HEK293T (cell line): ENCODE results near the gene CPVL.

Experiments
- CTCF ChIA-PET: fragments of 350-600 bp; formaldehyde crosslinking; extraction: SDS; loops from one replicate; lab custom pipeline; 2021; ENCODE audit warnings: antibody characterized with exemption, inconsistent platforms; lab: Yijun Ruan, JAX
- POLR2A ChIA-PET: fragments of 350-600 bp; formaldehyde crosslinking; extraction: SDS; loops from one replicate; lab custom pipeline; 2020; ENCODE audit warnings: antibody characterized with exemption, inconsistent platforms; lab: Yijun Ruan, JAX
- DNase-seq: peaks from one replicate; pipeline ENCODE4 v3.0.0; 2012; ENCODE audit warnings: mixed read lengths; ENCODE audit errors: extremely low spot score
- ARNT ChIP-seq: fragments of 450-650 bp; IDR thresholded peaks from 2 replicates; pipeline ENCODE4 v1.6.1; 2017; ENCODE audit warnings: mild to moderate bottlenecking
- BHLHE40 ChIP-seq: fragments of 450-650 bp; IDR thresholded peaks from 2 replicates; pipeline ENCODE4 v1.6.1; 2016; ENCODE audit warnings: mild to moderate bottlenecking, moderate library complexity, borderline replicate concordance
- CTBP1 ChIP-seq: fragments of 450-650 bp; IDR thresholded peaks from 2 replicates; pipeline ENCODE4 v1.6.1; 2016; ENCODE audit warnings: borderline replicate concordance
- ELF4 ChIP-seq: fragments of 450-650 bp; IDR thresholded peaks from 2 replicates; pipeline ENCODE4 v1.6.1; 2017; ENCODE audit warnings: antibody characterized with exemption
- FOXA1 ChIP-seq: fragments of 450-650 bp; IDR thresholded peaks from 2 replicates; pipeline ENCODE4 v1.6.1; 2016; ENCODE audit warnings: mild to moderate bottlenecking
- FOXK2 ChIP-seq: fragments of 450-650 bp; IDR thresholded peaks from 2 replicates; pipeline ENCODE4 v1.6.1; 2016; ENCODE audit warnings: mild to moderate bottlenecking
- FOXM1 ChIP-seq: fragments of 450-650 bp; IDR thresholded peaks from 2 replicates; pipeline ENCODE4 v1.6.1; 2017; ENCODE audit warnings: mild to moderate bottlenecking, borderline replicate concordance
- HDGF ChIP-seq: fragments of 450-650 bp; IDR thresholded peaks from 2 replicates; pipeline ENCODE4 v1.6.1; 2017; ENCODE audit warnings: antibody characterized with exemption, borderline replicate concordance
- L3MBTL2 ChIP-seq: fragments of 450-650 bp; conservative IDR thresholded peaks from 2 replicates; pipeline ENCODE4 v1.6.1; 2016; ENCODE audit warnings: mild to moderate bottlenecking
- LEF1 ChIP-seq: fragments of 450-650 bp; IDR thresholded peaks from 2 replicates; pipeline ENCODE4 v1.6.1; 2017; ENCODE audit warnings: mild to moderate bottlenecking, borderline replicate concordance
- NFRKB ChIP-seq: fragments of 450-650 bp; IDR thresholded peaks from 2 replicates; pipeline ENCODE4 v1.6.1; 2016; ENCODE audit warnings: mild to moderate bottlenecking, moderate library complexity
- PKNOX1 ChIP-seq: fragments of 450-650 bp; IDR thresholded peaks from 2 replicates; pipeline ENCODE4 v1.6.1; 2016
- SP1 ChIP-seq: fragments of 450-650 bp; IDR thresholded peaks from 2 replicates; pipeline ENCODE4 v1.6.1; 2017
- SUZ12 ChIP-seq: fragments of 450-650 bp; IDR thresholded peaks from 2 replicates; pipeline ENCODE4 v1.6.1; 2016; ENCODE audit warnings: mild to moderate bottlenecking
- TARDBP ChIP-seq: fragments of 450-650 bp; IDR thresholded peaks from 2 replicates; pipeline ENCODE4 v1.6.1; 2016
- ZNF384 ChIP-seq: fragments of 450-650 bp; IDR thresholded peaks from 2 replicates; pipeline ENCODE4 v1.6.1; 2016

CPVL gene

GRCh38 chr7:29138588-29138987 is 7.7 kb downstream of the CPVL start:
- CTCF ChIA-PET = no interaction called here
- POLR2A ChIA-PET = no interaction called here
- no peak for TF ChIP-seq FOXM1
- TF ChIP-seq PKNOX1 = no peak
- TF ChIP-seq NFRKB = no peak
- TF ChIP-seq BHLHE40 = no peak
- no peak for TF ChIP-seq FOXK2
- no peak for TF ChIP-seq TARDBP
- TF ChIP-seq CTBP1 = no peak
- no peak for TF ChIP-seq L3MBTL2
- no peak for TF ChIP-seq SUZ12
- no peak for TF ChIP-seq ELF4
- TF ChIP-seq SP1 = no peak
- TF ChIP-seq FOXA1 = no peak
- no peak for TF ChIP-seq LEF1
- TF ChIP-seq ZNF384 = no peak
- TF ChIP-seq HDGF = no peak
- no peak for TF ChIP-seq ARNT

GRCh38 chr7:29135846-29136245 is 10.5 kb downstream of the CPVL start:
- no peak for DNase-seq
- ChIA-PET POLR2A (no interaction called here), CTCF (no interaction called here)
- TF ChIP-seq PKNOX1 (no peak), ARNT (no peak), ZNF384 (no peak), L3MBTL2 (no peak), SP1 (no peak), NFRKB (no peak), HDGF (no peak), SUZ12 (no peak), FOXM1 (no peak), CTBP1 (no peak), FOXK2 (no peak), TARDBP (no peak), ELF4 (no peak), BHLHE40 (no peak), LEF1 (no peak), FOXA1 (no peak)

More at GRCh38 chr7:29138588-29138987, 7.7 kb downstream of the CPVL start:
- DNase-seq = no peak

- ChIA-PET POLR2A (no interaction called here), CTCF (no interaction called here)
- TF ChIP-seq FOXA1 = no peak
- no peak for TF ChIP-seq BHLHE40
- DNase-seq = no peak
Measured at GRCh38 chr7:29132980-29133379, 13.4 kb downstream of the CPVL start.

- ChIA-PET POLR2A (no interaction called here), CTCF (interaction anchor here (0.9 kb wide), 1 partner anchor 12 kb away, joined by 3 read pairs; no protein-coding TSS in a partner anchor)
- no peak for DNase-seq
- TF ChIP-seq BHLHE40 = no peak
- TF ChIP-seq ARNT = no peak
- TF ChIP-seq NFRKB = no peak
- no peak for TF ChIP-seq CTBP1
- TF ChIP-seq LEF1 = no peak
Measured at GRCh38 chr7:29131678-29132077, 14.7 kb downstream of the CPVL start.

GRCh38 chr7:29130096-29130495 is 16.2 kb downstream of the CPVL start:
- ChIA-PET CTCF (no interaction called here), POLR2A (interaction anchor here (1.0 kb wide), 1 partner anchor 16 kb away, joined by 3 read pairs; the partner anchor contains the start of gene CPVL)
- TF ChIP-seq LEF1 (no peak), CTBP1 (no peak), ELF4 (no peak), ZNF384 (no peak), L3MBTL2 (no peak), ARNT (no peak), NFRKB (no peak), HDGF (no peak), SP1 (no peak), FOXK2 (no peak), FOXA1 (no peak)
- DNase-seq = no peak

GRCh38 chr7:29127527-29127926 is 18.8 kb downstream of the CPVL start:
- DNase-seq = no peak
- POLR2A ChIA-PET = interaction anchor here (0.7 kb wide), 1 partner anchor 174 kb away, joined by 3 read pairs; no protein-coding TSS in a partner anchor
- no peak for TF ChIP-seq ARNT
- TF ChIP-seq SP1 = no peak
- TF ChIP-seq BHLHE40 = no peak
- no peak for TF ChIP-seq PKNOX1
- TF ChIP-seq L3MBTL2 = no peak
- no peak for TF ChIP-seq ZNF384
- CTCF ChIA-PET = no interaction called here

GRCh38 chr7:29126804-29127203 is 19.5 kb downstream of the CPVL start:
- ChIA-PET POLR2A (interaction anchor here (1.4 kb wide), 1 partner anchor 20 kb away, joined by 4 read pairs; the partner anchor contains the start of gene CPVL), CTCF (no interaction called here)
- TF ChIP-seq FOXA1 (no peak), L3MBTL2 (no peak), ELF4 (no peak), PKNOX1 (no peak), SP1 (no peak), BHLHE40 (no peak)
- no peak for DNase-seq
